ENCODE data around the gene ADARB2.

Gene ADARB2

GRCh38 chr10:1424648-1425047, 312.7 kb downstream of the ADARB2 start:
- TF ChIP-seq CTCF (IDR thresholded peaks at IDR 0.05; ENCODE audit: borderline replicate concordance, insufficient read depth, low read depth, low read length), result no peak

GRCh38 chr10:1423676-1424253, 313.6 kb downstream of the ADARB2 start:
- H3K4me3 ChIP-seq (ENCODE audit: low read depth, low read length), result no peak overlapping the region
- no peak for TF ChIP-seq CTCF (IDR thresholded peaks at IDR 0.05; ENCODE audit: borderline replicate concordance, insufficient read depth, low read depth, low read length)

More at GRCh38 chr10:1424648-1425047, 312.7 kb downstream of the ADARB2 start:
- H3K4me3 ChIP-seq (ENCODE audit: low read depth, low read length), result no peak overlapping the region

- no peak overlapping the region for H3K4me3 ChIP-seq (ENCODE audit: low read depth, low read length)
- TF ChIP-seq CTCF (IDR thresholded peaks at IDR 0.05; ENCODE audit: borderline replicate concordance, insufficient read depth, low read depth, low read length), result no peak
These were observed 315.1 kb downstream of the ADARB2 start for GRCh38 chr10:1422275-1422674.

- TF ChIP-seq CTCF (IDR thresholded peaks at IDR 0.05; ENCODE audit: borderline replicate concordance, insufficient read depth, low read depth, low read length), result peak; percentile 78
- H3K4me3 ChIP-seq (ENCODE audit: low read depth, low read length), result no peak overlapping the region
These were observed 316.5 kb downstream of the ADARB2 start for GRCh38 chr10:1420661-1421362.

- no peak for TF ChIP-seq CTCF (IDR thresholded peaks at IDR 0.05; ENCODE audit: borderline replicate concordance, insufficient read depth, low read depth, low read length)
- no peak overlapping the region for H3K4me3 ChIP-seq (ENCODE audit: low read depth, low read length)
These were observed 317.3 kb downstream of the ADARB2 start for GRCh38 chr10:1419796-1420610.

GRCh38 chr10:1418031-1418550, 319.2 kb downstream of the ADARB2 start:
- no peak for TF ChIP-seq CTCF (IDR thresholded peaks at IDR 0.05; ENCODE audit: borderline replicate concordance, insufficient read depth, low read depth, low read length)
- H3K4me3 ChIP-seq (ENCODE audit: low read depth, low read length), result no peak overlapping the region

Measured in GM12875 (cell line).